Stomach (tissue), 4 donors: ENCODE results near the gene SEMA4D.

ENCODE experiments used
- EP300 ChIP-seq: sonication (generic); formaldehyde crosslinking; IDR thresholded peaks from one replicate; pipeline ENCODE4 v1.6.1; 2017; ENCODE audit warnings: antibody characterized with exemption
- POLR2A ChIP-seq, 4 donors: fragments of 450-650 bp; IDR thresholded peaks; one replicate each; pipeline ENCODE4 v1.6.1; 2016; ENCODE audit warnings: antibody characterized with exemption in 4 of 4, control low read depth in 2 of 4, mild to moderate bottlenecking in 1 of 4, moderate library complexity in 1 of 4
- POLR2AphosphoS5 ChIP-seq, 3 donors: sonication (generic); formaldehyde crosslinking; IDR thresholded peaks; one replicate each; pipeline ENCODE4 v1.6.1; 2016; ENCODE audit warnings: antibody characterized with exemption in 3 of 3
- TF ChIP-seq, protein P1 (sequence below), 7 experiments: fragments of 450-650 bp in 4 of 7; fragments of 200-600 bp in 3 of 7; sonication (generic) in 3 of 7; IDR thresholded peaks; one replicate each; pipeline ENCODE4 v1.5.1; 2016 to 2019; ENCODE audit warnings: antibody characterized with exemption in 7 of 7, control low read depth in 2 of 7, mild to moderate bottlenecking in 1 of 7

GRCh38 chr9:89410022-89410421, 87.9 kb downstream of the SEMA4D start:
- TF ChIP-seq, protein P1, sequence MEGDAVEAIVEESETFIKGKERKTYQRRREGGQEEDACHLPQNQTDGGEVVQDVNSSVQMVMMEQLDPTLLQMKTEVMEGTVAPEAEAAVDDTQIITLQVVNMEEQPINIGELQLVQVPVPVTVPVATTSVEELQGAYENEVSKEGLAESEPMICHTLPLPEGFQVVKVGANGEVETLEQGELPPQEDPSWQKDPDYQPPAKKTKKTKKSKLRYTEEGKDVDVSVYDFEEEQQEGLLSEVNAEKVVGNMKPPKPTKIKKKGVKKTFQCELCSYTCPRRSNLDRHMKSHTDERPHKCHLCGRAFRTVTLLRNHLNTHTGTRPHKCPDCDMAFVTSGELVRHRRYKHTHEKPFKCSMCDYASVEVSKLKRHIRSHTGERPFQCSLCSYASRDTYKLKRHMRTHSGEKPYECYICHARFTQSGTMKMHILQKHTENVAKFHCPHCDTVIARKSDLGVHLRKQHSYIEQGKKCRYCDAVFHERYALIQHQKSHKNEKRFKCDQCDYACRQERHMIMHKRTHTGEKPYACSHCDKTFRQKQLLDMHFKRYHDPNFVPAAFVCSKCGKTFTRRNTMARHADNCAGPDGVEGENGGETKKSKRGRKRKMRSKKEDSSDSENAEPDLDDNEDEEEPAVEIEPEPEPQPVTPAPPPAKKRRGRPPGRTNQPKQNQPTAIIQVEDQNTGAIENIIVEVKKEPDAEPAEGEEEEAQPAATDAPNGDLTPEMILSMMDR (IDR thresholded peaks at IDR 0.05) = no peak
- TF ChIP-seq POLR2AphosphoS5 (IDR thresholded peaks at IDR 0.05) = no peak
- TF ChIP-seq POLR2A (IDR thresholded peaks at IDR 0.05) = no peak
- no peak for TF ChIP-seq EP300
